Measurements from ENCODE around the gene TRAF3IP1.

TRAF3IP1 gene

GRCh38 chr2:238418196-238418998, 98.1 kb downstream of the TRAF3IP1 start:
- H3K9me3 ChIP-seq (ENCODE audit: control insufficient read depth, insufficient read depth, low read length) = peaks cover 6% of the 10 kb centered on the region; the same call in 1 of the 2 replicates
- no peak overlapping the region for H3K9ac ChIP-seq (ENCODE audit: low read depth, low read length)
- peaks cover 18% of the 10 kb centered on the region for H3K4me1 ChIP-seq (ENCODE audit: insufficient read depth, low read length)
- H3K36me3 ChIP-seq (ENCODE audit: insufficient read depth, low read length) = no peaks in the 10 kb centered on the region

GRCh38 chr2:238418999-238419546, 98.8 kb downstream of the TRAF3IP1 start:
- Histone ChIP-seq H3K9me3 (ENCODE audit: control insufficient read depth, insufficient read depth, low read length) (peaks cover 6% of the 10 kb centered on the region; the same call in 1 of the 2 replicates), H3K36me3 (ENCODE audit: insufficient read depth, low read length) (no peaks in the 10 kb centered on the region), H3K4me1 (ENCODE audit: insufficient read depth, low read length) (peaks cover 18% of the 10 kb centered on the region), H3K9ac (ENCODE audit: low read depth, low read length) (no peak overlapping the region)

GRCh38 chr2:238420442-238420841, 100.1 kb downstream of the TRAF3IP1 start:
- Histone ChIP-seq H3K4me1 (ENCODE audit: insufficient read depth, low read length) (peaks cover 18% of the 10 kb centered on the region), H3K9me3 (ENCODE audit: control insufficient read depth, insufficient read depth, low read length) (peaks cover 4% of the 10 kb centered on the region; the same call in 1 of the 2 replicates), H3K36me3 (ENCODE audit: insufficient read depth, low read length) (no peaks in the 10 kb centered on the region), H3K9ac (ENCODE audit: low read depth, low read length) (no peak overlapping the region)

DNA sequence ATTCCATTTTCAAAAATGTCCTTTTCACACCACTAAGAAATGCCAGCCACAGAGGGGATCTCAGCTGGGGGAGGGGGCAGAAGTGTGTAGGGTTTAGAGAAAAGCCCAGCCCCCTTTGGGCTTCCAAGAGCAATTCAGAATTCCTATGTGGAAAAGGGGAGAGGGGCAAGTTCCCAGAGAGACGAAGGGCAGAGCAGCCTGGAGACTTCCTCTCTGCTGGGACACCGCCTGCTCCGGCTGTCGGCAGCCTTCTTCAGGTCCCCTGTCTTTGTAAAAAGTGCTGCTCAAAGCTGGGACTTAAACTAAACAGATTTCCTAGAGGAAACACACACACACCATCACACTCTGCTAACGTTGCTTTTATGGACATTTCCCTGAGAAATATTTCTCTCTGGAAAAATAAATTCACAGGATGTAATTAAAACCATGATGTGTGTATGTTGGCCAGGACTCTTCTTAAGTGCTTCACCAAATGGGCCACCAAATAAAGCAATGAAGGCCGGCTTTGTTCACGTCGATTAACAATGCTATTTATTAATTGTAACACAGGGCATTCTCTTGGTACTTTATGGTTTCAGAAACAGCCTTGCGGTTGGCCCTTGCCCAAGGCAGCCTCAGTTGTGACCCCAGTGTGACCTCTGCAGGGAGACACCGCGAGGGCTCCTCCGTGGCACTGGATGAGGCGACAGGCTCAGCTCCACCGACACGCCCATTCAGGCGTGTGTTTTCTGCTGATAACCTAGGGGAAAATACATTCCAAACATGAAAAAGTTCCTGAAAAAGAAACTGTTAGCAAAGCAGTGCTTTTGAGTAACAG, 100.8 kb downstream of the TRAF3IP1 start:
- Histone ChIP-seq H3K4me1 (ENCODE audit: insufficient read depth, low read length) (peaks cover 18% of the 10 kb centered on the region), H3K9ac (ENCODE audit: low read depth, low read length) (no peak overlapping the region), H3K36me3 (ENCODE audit: insufficient read depth, low read length) (no peaks in the 10 kb centered on the region), H3K9me3 (ENCODE audit: control insufficient read depth, insufficient read depth, low read length) (no peaks in the 10 kb centered on the region)

GRCh38 chr2:238421695-238422035, 101.3 kb downstream of the TRAF3IP1 start:
- no peaks in the 10 kb centered on the region for H3K36me3 ChIP-seq (ENCODE audit: insufficient read depth, low read length)
- no peak overlapping the region for H3K9ac ChIP-seq (ENCODE audit: low read depth, low read length)
- H3K4me1 ChIP-seq (ENCODE audit: insufficient read depth, low read length) = peaks cover 18% of the 10 kb centered on the region
- no peaks in the 10 kb centered on the region for H3K9me3 ChIP-seq (ENCODE audit: control insufficient read depth, insufficient read depth, low read length)

GRCh38 chr2:238422285-238422684, 102.0 kb downstream of the TRAF3IP1 start:
- Histone ChIP-seq H3K9ac (ENCODE audit: low read depth, low read length) (no peak overlapping the region), H3K4me1 (ENCODE audit: insufficient read depth, low read length) (peaks cover 18% of the 10 kb centered on the region), H3K9me3 (ENCODE audit: control insufficient read depth, insufficient read depth, low read length) (no peaks in the 10 kb centered on the region), H3K36me3 (ENCODE audit: insufficient read depth, low read length) (no peaks in the 10 kb centered on the region)

DNA sequence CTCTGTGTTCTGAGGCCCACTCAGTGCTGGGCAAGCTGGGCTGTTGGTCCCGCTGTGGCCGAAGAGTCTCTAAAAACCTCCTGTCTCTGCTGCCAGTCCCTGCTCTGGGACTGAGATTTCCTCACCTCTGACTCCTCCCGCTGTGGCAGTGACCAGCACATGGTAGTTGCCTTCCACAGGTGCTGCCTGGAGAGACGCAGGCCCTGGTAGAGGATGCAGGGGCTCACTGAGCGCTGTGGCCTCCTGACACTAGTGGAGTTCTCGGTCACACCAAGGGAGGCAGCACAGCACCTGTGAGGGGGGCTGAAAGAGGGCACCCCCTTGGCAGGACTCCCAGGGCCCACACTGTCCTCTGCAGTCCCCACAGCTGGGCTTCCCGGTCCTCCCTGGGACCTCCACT, 102.6 kb downstream of the TRAF3IP1 start:
- peaks cover 18% of the 10 kb centered on the region for H3K4me1 ChIP-seq (ENCODE audit: insufficient read depth, low read length)
- H3K36me3 ChIP-seq (ENCODE audit: insufficient read depth, low read length) = no peaks in the 10 kb centered on the region
- no peaks in the 10 kb centered on the region for H3K9me3 ChIP-seq (ENCODE audit: control insufficient read depth, insufficient read depth, low read length)
- H3K9ac ChIP-seq (ENCODE audit: low read depth, low read length) = no peak overlapping the region

- no peak overlapping the region for H3K9ac ChIP-seq (ENCODE audit: low read depth, low read length)
- no peaks in the 10 kb centered on the region for H3K36me3 ChIP-seq (ENCODE audit: insufficient read depth, low read length)
- H3K4me1 ChIP-seq (ENCODE audit: insufficient read depth, low read length) = peaks cover 18% of the 10 kb centered on the region
- H3K9me3 ChIP-seq (ENCODE audit: control insufficient read depth, insufficient read depth, low read length) = no peaks in the 10 kb centered on the region
These were observed 103.4 kb downstream of the TRAF3IP1 start for GRCh38 chr2:238423561-238424312.

- no peak overlapping the region for H3K9ac ChIP-seq (ENCODE audit: low read depth, low read length)
- H3K4me1 ChIP-seq (ENCODE audit: insufficient read depth, low read length) = peaks cover 18% of the 10 kb centered on the region
- H3K36me3 ChIP-seq (ENCODE audit: insufficient read depth, low read length) = no peaks in the 10 kb centered on the region
- H3K9me3 ChIP-seq (ENCODE audit: control insufficient read depth, insufficient read depth, low read length) = no peaks in the 10 kb centered on the region
These were observed 104.0 kb downstream of the TRAF3IP1 start for GRCh38 chr2:238424313-238424700.

- H3K9ac ChIP-seq (ENCODE audit: low read depth, low read length) = peak overlapping the region; percentile 99; the same call in 1 of the 2 replicates
- peaks cover 12% of the 10 kb centered on the region for H3K4me1 ChIP-seq (ENCODE audit: insufficient read depth, low read length)
- H3K36me3 ChIP-seq (ENCODE audit: insufficient read depth, low read length) = no peaks in the 10 kb centered on the region
- no peaks in the 10 kb centered on the region for H3K9me3 ChIP-seq (ENCODE audit: control insufficient read depth, insufficient read depth, low read length)
These were observed 105.2 kb downstream of the TRAF3IP1 start for GRCh38 chr2:238425505-238425978.

DNA sequence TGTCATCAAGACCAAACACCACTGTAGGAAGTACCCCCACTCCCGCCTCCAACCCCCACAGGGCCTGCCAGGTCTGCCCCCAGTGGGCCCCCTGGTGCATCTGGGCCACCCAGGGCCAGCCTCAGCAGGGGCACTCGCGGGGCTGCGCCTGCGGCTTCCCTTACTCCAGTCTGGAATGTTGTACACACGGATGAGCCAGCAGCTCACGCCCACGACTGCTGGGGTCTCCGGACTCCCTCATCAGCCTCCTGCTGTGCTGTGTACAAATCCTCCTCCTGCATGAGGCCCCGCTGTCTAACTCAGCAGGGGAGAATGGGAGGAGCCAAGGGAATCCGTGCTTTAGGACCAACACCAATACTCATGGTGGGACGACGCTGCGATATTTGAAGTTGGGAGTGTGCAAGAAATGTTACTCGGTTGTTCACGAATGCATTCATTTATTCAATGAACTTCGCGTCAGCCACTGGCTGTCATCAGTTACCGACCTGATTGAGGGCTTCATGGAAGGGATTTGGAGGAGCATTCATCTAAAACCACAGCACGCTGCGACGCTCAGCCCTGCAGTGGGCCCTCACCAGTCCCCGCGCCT, 105.8 kb downstream of the TRAF3IP1 start:
- no peaks in the 10 kb centered on the region for H3K9me3 ChIP-seq (ENCODE audit: control insufficient read depth, insufficient read depth, low read length)
- peak overlapping the region; percentile 99 for H3K9ac ChIP-seq (ENCODE audit: low read depth, low read length)
- no peaks in the 10 kb centered on the region for H3K36me3 ChIP-seq (ENCODE audit: insufficient read depth, low read length)
- H3K4me1 ChIP-seq (ENCODE audit: insufficient read depth, low read length) = peaks cover 6% of the 10 kb centered on the region

GRCh38 chr2:238426568-238427434, 106.5 kb downstream of the TRAF3IP1 start, which contains the start of gene ASB1:
Gene ASB1 (plus strand): TSS chr2:238426927. CDS start chr2:238427071, 144 bp downstream.
- H3K9ac ChIP-seq (ENCODE audit: low read depth, low read length) = peak within 1 kb of the TSS; percentile 99
- no peaks in the 10 kb centered on the region for H3K9me3 ChIP-seq (ENCODE audit: control insufficient read depth, insufficient read depth, low read length)
- H3K4me1 ChIP-seq (ENCODE audit: insufficient read depth, low read length) = no peaks in the 10 kb centered on the region
- H3K36me3 ChIP-seq (ENCODE audit: insufficient read depth, low read length) = no peaks in the 10 kb centered on the region

All from ES-I3 (cell line).